ENCODE results near the gene ZNF384.
"Not testable (repeated sequence)": the region's sequence is repeated elsewhere in the genome, so short reads cannot be mapped to it uniquely, and the experiment has no call there.

Gene ZNF384

DNA sequence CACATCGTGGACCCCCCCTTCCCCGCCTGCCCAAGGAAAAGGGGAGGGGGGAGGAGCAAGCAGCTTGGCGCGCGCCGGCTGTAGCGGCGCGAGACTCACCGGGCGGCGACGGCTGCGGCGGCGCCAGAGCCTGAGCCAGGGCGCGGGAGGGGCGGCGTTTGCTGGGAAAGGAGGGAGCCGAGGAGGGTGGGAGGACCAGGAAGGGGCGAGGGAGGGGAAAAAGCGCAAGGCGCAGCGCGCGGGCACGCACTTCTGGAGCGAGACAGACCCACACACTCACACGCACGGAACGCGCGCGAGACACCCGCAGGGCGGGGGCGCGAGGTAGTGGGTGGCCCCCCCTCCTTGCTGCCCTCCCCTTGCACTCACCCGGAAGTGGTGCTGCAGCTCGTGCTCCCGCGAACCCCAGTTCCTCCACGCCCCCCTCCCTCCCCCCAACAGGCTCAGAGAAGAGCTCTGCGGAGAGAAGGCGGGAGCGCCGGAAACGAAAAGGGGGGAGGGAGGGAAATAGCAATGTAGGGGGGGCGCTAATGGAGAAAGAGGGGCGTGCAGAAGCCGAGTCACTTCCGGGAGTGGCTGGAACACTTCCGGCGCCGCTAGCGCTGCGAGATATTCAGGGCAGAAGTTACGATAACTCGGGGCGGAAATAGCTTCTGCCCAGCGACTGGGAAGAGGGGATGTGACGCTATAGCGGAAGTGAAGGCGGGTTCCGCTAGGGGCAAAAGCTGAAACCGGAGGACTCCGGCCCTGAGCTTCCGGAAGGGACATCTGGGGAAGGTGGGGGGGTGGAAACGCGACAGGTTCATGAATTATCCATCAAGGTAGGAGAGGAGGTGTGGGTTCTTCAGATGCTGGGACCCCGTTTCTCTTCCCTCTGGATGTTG lies at the start of gene ZNF384:
ZNF384 (minus strand) TSS at position 377 of the 884 bp plus-strand sequence. CDS start 9,855 bp downstream, outside the sequence.
- peak within 1 kb of the TSS; percentile 96 for H3K4me3 Mint-ChIP-seq
- H3K36me3 Mint-ChIP-seq = peaks cover 42% of the 10 kb centered on the region
- H3K4me1 Mint-ChIP-seq = peaks cover 73% of the 10 kb centered on the region
- no peaks in the 10 kb centered on the region for H3K9me3 Mint-ChIP-seq
- peak within 1 kb of the TSS; percentile 96 for H3K27ac Mint-ChIP-seq
- ATAC-seq = peak; percentile 92
- H3K27me3 Mint-ChIP-seq = no peaks in the 10 kb centered on the region

DNA sequence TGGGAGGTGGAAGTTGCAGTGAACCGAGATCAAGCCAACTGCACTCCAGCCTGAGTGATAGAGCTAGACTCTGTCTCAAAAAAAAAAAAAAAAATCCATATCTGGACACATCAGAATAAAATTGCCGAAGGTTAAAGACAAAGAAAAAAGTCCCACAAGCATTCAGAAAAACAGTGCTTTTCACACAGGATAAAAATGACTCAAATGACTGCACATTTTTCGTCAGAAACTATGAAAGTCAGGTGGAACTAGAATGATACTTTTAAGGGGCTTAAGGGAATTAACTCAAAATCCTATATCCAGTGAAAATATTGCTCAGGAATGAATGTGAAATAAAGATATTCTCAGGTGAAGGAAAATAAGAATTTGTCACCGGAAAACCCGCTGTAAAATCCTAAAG lies 47.6 kb upstream of the ZNF384 start:
- Mint-ChIP-seq H3K4me1 (peaks cover 6% of the 10 kb centered on the region), H3K27ac (no peak overlapping the region), H3K9me3 (no peaks in the 10 kb centered on the region), H3K27me3 (no peaks in the 10 kb centered on the region), H3K36me3 (peaks cover 13% of the 10 kb centered on the region), H3K4me3 (no peak overlapping the region)
- no peak for ATAC-seq

DNA sequence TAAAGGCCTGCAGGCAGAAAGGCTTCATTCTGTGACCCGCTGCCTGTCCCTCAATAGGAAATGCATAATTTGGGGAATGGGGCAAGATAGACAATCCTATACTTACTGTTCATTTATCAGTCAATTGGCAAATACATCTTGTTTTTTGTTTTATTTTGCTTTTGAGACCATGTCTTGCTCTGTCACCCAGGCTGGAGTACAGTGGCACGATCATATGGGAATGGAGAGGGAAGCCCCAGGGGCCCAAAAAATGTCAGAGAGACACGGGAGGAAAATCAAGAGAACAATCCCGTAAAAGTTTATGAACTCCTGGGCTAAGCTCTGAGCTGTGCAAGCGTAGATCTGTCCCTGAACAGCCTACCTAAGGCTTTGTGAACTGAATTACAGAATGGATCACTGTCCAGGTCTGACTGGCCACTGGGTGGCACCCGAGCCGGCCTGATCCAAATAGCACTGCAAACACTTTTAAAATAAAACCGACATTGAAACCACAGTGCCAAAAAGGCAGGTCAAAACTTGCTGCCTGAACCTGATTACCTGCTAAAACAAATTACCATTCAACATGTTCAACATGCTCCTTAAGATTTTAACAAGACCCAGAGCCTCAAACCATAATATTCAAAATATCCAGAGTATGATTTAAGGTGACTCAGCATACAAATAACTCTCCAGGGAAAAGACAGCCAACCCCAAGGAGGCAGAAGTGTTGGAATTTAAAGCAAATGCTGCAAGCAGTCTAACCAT lies 46.4 kb upstream of the ZNF384 start:
- Mint-ChIP-seq H3K27me3 (no peaks in the 10 kb centered on the region), H3K36me3 (peaks cover 25% of the 10 kb centered on the region), H3K4me3 (no peak overlapping the region), H3K27ac (no peak overlapping the region), H3K4me1 (peaks cover 12% of the 10 kb centered on the region), H3K9me3 (no peaks in the 10 kb centered on the region)
- ATAC-seq = peak; percentile 57

DNA sequence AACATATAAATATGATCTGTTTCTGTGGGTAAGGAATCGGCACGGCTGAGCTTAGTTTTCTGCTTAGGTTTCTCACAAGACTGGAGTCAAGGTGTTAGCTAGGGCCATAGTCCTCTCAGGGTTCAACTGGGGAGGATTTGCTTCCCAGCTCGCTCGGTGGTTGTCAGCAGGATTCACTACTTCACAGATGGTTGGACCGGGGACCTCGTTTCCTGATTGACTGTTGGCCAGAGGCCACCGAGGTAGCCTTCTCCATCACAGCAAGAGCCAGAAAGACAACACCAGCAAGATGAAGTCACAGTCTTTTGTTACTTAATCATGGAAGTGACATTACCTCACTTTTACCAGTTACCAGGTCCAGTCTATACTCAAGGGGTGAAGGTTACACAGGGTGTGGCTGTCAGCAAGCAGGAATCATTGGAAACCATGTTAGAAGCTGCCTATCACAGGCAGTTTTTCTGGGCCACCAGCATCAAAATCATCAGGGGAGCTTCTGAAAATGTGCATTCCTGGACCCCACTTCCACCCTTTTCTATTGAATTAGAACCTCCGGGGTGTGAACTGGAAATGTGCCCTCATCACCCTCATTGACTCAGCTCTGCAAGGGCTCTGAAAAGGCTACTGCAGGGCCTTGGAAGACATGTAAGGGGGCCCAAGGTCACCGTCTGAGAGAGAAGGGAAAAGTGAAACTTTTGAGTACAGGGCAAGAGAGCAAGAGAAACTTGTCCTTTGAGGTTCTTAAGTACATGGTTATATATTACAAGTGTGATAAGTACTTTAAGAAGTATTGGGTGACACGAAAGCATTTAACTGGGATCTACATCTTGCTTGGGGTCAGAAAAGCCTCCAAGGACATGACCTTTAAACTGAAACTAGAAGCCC lies 45.6 kb upstream of the ZNF384 start:
- Mint-ChIP-seq H3K27ac (no peak overlapping the region), H3K4me1 (peaks cover 19% of the 10 kb centered on the region), H3K4me3 (no peak overlapping the region), H3K36me3 (peaks cover 33% of the 10 kb centered on the region), H3K9me3 (no peaks in the 10 kb centered on the region), H3K27me3 (no peaks in the 10 kb centered on the region)
- ATAC-seq = no peak

DNA sequence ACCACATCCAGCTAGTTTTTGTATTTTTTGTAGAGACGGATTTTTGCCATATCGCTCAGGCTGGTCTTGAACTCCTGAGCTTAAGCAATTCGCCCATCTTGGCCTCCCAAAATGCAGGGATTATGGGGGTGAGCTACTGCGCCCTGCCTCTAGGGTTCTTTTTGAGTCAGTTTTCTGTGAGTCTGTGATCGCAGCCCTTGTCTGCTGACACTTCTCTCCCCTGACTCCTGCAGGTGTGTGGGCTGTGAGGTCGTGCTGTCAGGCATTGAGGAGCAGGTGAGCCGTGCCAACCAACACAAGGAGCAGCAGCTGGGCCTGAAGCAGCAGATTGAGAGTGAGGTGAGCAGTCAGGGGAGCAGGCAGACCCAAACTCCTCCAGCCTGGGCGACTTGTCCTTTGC lies 41.0 kb upstream of the ZNF384 start:
- peaks cover 55% of the 10 kb centered on the region for H3K36me3 Mint-ChIP-seq
- no peaks in the 10 kb centered on the region for H3K27me3 Mint-ChIP-seq
- H3K4me1 Mint-ChIP-seq = peaks cover 14% of the 10 kb centered on the region
- H3K27ac Mint-ChIP-seq = no peak overlapping the region
- H3K4me3 Mint-ChIP-seq = no peak overlapping the region
- no peaks in the 10 kb centered on the region for H3K9me3 Mint-ChIP-seq
- no peak for ATAC-seq

DNA sequence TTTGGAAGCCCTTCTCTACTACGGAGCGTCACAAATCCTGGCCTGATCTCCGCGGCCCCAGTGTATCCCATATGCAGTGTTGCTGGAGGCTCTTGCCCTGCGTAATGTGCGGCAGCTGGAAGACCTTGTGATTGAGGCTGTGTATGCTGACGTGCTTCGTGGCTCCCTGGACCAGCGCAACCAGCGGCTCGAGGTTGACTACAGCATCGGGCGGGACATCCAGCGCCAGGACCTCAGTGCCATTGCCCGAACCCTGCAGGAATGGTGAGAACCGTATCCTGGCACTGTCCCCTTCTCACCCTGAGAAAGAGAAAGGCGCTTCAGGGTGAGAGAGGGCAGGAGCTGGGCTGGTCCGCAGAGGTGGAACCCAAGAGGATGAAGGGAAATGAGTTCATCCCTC lies 40.0 kb upstream of the ZNF384 start:
- Mint-ChIP-seq H3K27ac (no peak overlapping the region), H3K36me3 (peaks cover 55% of the 10 kb centered on the region), H3K27me3 (no peaks in the 10 kb centered on the region), H3K9me3 (no peaks in the 10 kb centered on the region), H3K4me1 (peaks cover 20% of the 10 kb centered on the region), H3K4me3 (no peak overlapping the region)
- ATAC-seq = no peak

DNA sequence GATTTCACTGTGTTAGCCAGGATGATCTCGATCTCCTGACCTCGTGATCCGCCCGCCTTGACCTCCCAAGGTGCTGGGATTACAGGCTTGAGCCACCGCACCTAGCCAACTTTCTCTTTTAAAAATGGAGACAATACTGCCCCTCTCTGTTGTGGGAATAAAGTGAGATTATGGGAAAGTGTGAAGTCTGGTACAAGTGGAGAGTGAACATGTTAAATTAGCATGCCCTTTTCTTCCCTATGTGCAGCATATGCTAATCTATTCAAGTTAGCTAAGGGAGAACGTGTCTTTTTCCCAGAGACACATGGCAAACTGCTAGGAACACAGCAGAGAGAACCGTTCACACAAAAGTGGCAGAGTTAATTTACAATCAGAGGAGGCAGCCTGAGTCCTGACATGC lies 36.2 kb upstream of the ZNF384 start:
- no peak for ATAC-seq
- Mint-ChIP-seq H3K27ac (no peak overlapping the region), H3K4me3 (peak overlapping the region; percentile 92), H3K4me1 (peaks cover 19% of the 10 kb centered on the region), H3K9me3 (peaks cover 3% of the 10 kb centered on the region), H3K27me3 (no peaks in the 10 kb centered on the region), H3K36me3 (peaks cover 34% of the 10 kb centered on the region)

DNA sequence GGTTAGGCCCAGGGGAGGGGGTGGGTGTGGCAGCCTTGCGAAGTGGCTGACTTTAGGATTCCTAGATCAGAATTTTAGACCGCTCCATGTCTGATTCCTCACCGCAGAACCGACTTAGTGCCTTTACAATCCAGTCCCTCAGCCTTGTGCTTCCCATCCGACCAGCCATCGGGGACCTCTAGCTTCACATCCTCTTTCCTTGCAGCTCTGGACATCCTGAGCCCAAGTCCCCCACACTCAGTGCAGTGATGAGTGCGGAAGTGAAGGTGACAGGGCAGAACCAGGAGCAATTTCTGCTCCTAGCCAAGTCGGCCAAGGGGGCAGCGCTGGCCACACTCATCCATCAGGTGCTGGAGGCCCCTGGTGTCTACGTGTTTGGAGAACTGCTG lies 35.2 kb upstream of the ZNF384 start:
- ATAC-seq = peak; percentile 58
- Mint-ChIP-seq H3K36me3 (peaks cover 24% of the 10 kb centered on the region), H3K4me3 (peak overlapping the region; percentile 92), H3K27me3 (no peaks in the 10 kb centered on the region), H3K4me1 (peaks cover 15% of the 10 kb centered on the region), H3K9me3 (peaks cover 3% of the 10 kb centered on the region), H3K27ac (peak overlapping the region; percentile 90)

DNA sequence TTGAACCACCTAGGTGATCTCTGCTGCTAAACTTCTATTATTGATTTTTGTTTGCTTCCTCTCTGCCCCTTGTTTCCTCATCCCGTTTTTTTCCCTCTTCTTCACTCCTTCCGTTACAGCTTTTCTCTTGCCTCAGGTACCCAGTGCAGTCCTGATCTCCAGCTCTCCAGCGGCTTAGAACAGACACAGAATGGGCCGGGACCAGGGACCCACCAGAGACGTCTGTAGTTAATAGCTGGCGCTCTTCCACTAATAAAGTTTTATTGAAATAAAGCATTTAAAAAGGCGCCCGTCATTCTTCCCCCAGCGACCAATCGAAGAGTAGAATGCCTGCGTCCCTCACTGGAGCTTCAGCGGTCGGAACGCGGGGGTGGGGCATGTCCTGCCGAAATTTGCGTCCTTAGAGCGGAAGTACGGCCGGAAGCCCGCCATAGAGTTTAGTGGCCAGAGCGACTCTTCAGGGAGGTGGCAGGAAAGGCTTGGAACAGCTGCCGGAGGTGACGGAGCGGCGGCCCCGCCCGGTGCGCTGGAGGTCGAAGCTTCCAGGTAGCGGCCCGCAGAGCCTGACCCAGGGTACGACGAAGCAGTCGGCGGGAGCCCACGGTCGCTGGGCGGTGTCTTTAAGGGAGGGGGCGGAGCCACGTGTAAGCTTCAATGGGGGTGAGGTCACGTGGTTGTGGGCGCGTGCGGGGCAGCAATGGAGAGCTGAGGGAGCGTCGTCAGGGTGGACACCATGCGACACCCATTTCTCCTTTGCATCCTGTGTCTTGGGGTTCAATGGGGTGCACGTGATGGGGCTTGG lies 34.6 kb upstream of the ZNF384 start, which contains the start of gene COPS7A:
COPS7A (plus strand) TSS at position 440 of the 802 bp plus-strand sequence. CDS start 611 bp downstream, outside the sequence.
- H3K4me3 Mint-ChIP-seq = peak within 1 kb of the TSS; percentile 92
- H3K4me1 Mint-ChIP-seq = peaks cover 15% of the 10 kb centered on the region
- peak; percentile 99 for ATAC-seq
- peaks cover 3% of the 10 kb centered on the region for H3K9me3 Mint-ChIP-seq
- H3K27ac Mint-ChIP-seq = peak within 1 kb of the TSS; percentile 90
- no peaks in the 10 kb centered on the region for H3K27me3 Mint-ChIP-seq
- peaks cover 18% of the 10 kb centered on the region for H3K36me3 Mint-ChIP-seq

DNA sequence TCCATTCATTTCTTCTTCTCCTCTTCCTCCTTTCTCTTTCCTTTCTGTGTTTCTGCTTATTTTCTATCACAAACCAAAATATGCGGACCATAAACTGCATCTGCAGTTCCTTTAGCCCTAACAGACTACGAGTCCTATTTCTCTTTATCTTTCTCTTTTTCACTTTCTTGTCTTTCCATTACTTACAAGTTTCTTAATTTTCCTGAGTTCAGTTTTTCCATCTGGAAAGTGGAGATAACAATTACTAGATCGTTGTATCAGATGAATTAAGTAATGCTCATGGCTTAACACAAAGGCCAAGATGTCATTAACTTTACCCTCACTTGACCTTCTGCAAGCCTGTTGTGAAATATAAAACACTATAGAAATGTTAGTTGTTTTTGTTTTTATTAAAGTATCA lies 33.7 kb upstream of the ZNF384 start:
- H3K4me3 Mint-ChIP-seq = no peak overlapping the region
- peaks cover 15% of the 10 kb centered on the region for H3K4me1 Mint-ChIP-seq
- no peaks in the 10 kb centered on the region for H3K27me3 Mint-ChIP-seq
- H3K36me3 Mint-ChIP-seq = peaks cover 9% of the 10 kb centered on the region
- peaks cover 3% of the 10 kb centered on the region for H3K9me3 Mint-ChIP-seq
- H3K27ac Mint-ChIP-seq = no peak overlapping the region
- no peak for ATAC-seq

DNA sequence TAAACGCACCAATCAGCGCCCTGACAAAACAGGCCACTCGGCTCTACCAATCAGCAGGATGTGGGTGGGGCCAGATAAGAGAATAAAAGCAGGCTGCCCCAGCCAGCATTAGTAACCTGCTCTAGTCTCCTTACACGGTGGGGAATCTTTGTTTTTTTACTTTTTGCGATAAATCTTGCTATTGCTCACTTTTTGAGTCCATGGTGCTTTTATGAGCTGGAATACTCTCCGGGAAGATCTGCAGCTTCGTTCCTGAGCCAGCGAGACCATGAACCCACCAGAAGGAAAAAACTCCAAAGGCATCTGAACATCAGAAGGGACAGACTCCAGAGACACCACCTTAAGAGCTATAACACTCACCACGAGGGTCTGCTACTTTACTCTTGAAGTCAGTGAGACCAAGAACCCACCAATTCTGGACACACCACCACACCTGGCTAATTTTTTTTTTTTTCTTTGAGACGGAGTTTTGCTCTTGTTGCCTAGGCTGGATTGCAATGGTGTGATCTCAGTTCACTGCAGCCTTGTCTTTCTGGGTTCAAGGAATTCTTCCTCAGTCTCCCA lies 27.8 kb upstream of the ZNF384 start:
- Mint-ChIP-seq H3K9me3 (no peaks in the 10 kb centered on the region), H3K4me3 (no peak overlapping the region), H3K27ac (no peak overlapping the region), H3K27me3 (peaks cover 15% of the 10 kb centered on the region), H3K36me3 (no peaks in the 10 kb centered on the region), H3K4me1 (no peaks in the 10 kb centered on the region)
- no peak for ATAC-seq

DNA sequence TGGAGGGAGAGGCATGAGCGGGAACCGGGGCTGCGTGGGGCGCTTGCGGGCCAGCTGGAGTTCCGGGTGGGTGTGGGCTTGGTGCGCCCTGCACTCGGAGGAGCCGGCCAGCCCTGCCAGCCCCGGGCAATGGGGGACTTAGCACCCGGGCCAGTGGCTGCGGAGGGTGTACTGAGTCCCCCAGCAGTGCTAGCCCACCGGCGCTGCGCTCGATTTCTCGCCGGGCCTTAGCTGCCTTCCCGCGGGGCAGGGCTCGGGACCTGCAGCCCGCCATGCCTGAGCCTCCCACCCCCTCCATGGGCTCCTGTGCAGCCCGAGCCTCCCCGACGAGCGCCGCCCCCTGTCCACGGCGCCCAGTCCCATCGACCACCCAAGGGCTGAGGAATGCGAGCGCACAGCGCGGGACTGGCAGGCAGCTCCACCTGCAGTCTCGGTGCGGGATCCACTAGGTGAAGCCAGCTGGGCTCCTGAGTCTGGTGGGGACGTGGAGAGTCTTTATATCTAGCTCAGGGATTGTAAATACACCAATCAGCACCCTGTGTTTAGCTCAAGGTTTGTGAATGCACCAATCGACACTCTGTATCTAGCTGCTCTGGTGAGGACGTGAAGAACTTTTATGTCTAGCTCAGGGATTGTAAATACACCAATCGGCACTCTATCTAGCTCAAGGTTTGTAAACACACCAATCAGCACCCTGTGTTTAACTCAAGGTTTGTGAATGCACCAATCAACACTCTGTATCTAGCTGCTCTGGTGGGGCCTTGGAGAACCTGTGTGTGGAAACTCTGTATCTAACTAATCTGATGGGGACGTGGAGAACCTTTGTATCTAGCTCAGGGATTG lies 27.1 kb upstream of the ZNF384 start:
- not testable (repeated sequence) for H3K9me3 Mint-ChIP-seq, H3K4me1 Mint-ChIP-seq, H3K4me3 Mint-ChIP-seq, ATAC-seq, H3K36me3 Mint-ChIP-seq, H3K27ac Mint-ChIP-seq
- H3K27me3 Mint-ChIP-seq = peaks cover 15% of the 10 kb centered on the region

DNA sequence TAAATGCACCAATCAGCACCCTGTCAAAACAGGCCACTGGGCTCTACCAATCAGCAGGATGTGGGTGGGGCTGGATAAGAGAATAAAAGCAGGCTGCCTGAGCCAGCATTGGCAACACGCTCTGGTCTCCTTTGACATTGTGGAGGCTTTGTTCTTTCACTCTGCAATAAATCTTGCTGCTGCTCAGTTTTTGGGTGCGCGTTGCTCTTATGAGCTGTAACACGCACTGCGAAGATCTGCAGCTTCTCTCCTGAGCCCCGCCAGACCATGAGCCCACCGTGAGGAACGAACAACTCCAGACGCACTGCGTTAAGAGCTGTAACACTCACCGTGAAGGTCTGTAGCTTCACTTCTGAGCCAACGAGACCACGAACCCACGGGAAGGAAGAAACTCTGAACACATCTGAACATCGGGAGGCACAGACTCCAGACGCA lies 19.8 kb upstream of the ZNF384 start:
- H3K4me3 Mint-ChIP-seq = no peak overlapping the region
- H3K36me3 Mint-ChIP-seq = no peaks in the 10 kb centered on the region
- no peak for ATAC-seq
- peaks cover 6% of the 10 kb centered on the region for H3K4me1 Mint-ChIP-seq
- H3K27ac Mint-ChIP-seq = no peak overlapping the region
- H3K9me3 Mint-ChIP-seq = no peaks in the 10 kb centered on the region
- peaks cover 50% of the 10 kb centered on the region for H3K27me3 Mint-ChIP-seq
